GM18508 (cell line): ENCODE data around the gene COTL1.

ENCODE experiments used
- ATAC-seq: cut with Tn5 transposase; IDR thresholded peaks from one replicate; pipeline ENCODE4 v1.9.1; 2021; ENCODE audit warnings: moderate number of reproducible peaks; ENCODE audit not compliant: insufficient read depth, unreplicated experiment

The COTL1 gene

GRCh38 chr16:84517366-84517765, 100.5 kb downstream of the COTL1 start:
- no peak for ATAC-seq
